ENCODE results near the gene ADARB1.
"Not testable (repeated sequence)": the region's sequence is repeated elsewhere in the genome, so short reads cannot be mapped to it uniquely, and the experiment has no call there.

The ADARB1 gene

GRCh38 chr21:45074048-45074817 lies at the start of gene ADARB1:
Gene ADARB1 (plus strand): TSS chr21:45074580. CDS start chr21:45171657, 97,077 bp downstream.
- peak; percentile 75 for DNase-seq

GRCh38 chr21:45026066-45026745 lies 48.2 kb upstream of the ADARB1 start:
- DNase-seq: no peak

GRCh38 chr21:45026826-45027225 lies 47.6 kb upstream of the ADARB1 start:
- DNase-seq: no peak

- no peak for DNase-seq
These were observed 46.9 kb upstream of the ADARB1 start for GRCh38 chr21:45027241-45028196.

GRCh38 chr21:45028645-45029044 lies 45.7 kb upstream of the ADARB1 start:
- not testable (repeated sequence) for DNase-seq

GRCh38 chr21:45029298-45029947 lies 45.0 kb upstream of the ADARB1 start:
- no peak for DNase-seq

GRCh38 chr21:45029948-45030681 lies 44.3 kb upstream of the ADARB1 start:
- no peak for DNase-seq

- DNase-seq: no peak
These were observed 43.5 kb upstream of the ADARB1 start for GRCh38 chr21:45030682-45031570.

GRCh38 chr21:45031571-45032191 lies 42.7 kb upstream of the ADARB1 start:
- DNase-seq: no peak

- no peak for DNase-seq
These were observed 42.0 kb upstream of the ADARB1 start for GRCh38 chr21:45032332-45032731.

- no peak for DNase-seq
These were observed 41.2 kb upstream of the ADARB1 start for GRCh38 chr21:45032977-45033710.

- no peak for DNase-seq
These were observed 40.4 kb upstream of the ADARB1 start for GRCh38 chr21:45033791-45034555.

GRCh38 chr21:45034556-45035476 lies 39.6 kb upstream of the ADARB1 start:
- DNase-seq: no peak

GRCh38 chr21:45035477-45035848 lies 38.9 kb upstream of the ADARB1 start:
- no peak for DNase-seq

- no peak for DNase-seq
These were observed 37.8 kb upstream of the ADARB1 start for GRCh38 chr21:45036630-45037029.

- no peak for DNase-seq
These were observed 36.4 kb upstream of the ADARB1 start for GRCh38 chr21:45037986-45038385.

- DNase-seq: no peak
These were observed 34.8 kb upstream of the ADARB1 start for GRCh38 chr21:45039317-45040156.
